H54 (cell line): ENCODE results near the gene GIT1.

Experiments used
- DNase-seq: peaks from one replicate; pipeline ENCODE4 v3.0.0; 2011; ENCODE audit warnings: low spot score, mixed read lengths; ENCODE audit not compliant: insufficient read length
- FAIRE-seq: peaks from 3 replicates; lab custom pipeline; 2011; peaks lifted over from hg19 to GRCh38; lab: Jason Lieb, UNC
- POLR2A ChIP-seq: IDR thresholded peaks from 2 replicates; pipeline ENCODE4 v1.6.1; 2011; ENCODE audit warnings: low read depth, mild to moderate bottlenecking, low read length

GIT1 gene

GRCh38 chr17:29583324-29584248 is 5.9 kb downstream of the GIT1 start:
- no peak for FAIRE-seq
- no peak for TF ChIP-seq POLR2A
- DNase-seq = no peak

GRCh38 chr17:29582772-29583171 is 6.7 kb downstream of the GIT1 start:
- no peak for DNase-seq
- no peak for FAIRE-seq
- no peak for TF ChIP-seq POLR2A

- TF ChIP-seq POLR2A = no peak
- FAIRE-seq (no peak), DNase-seq (no peak)
Measured at GRCh38 chr17:29582254-29582765, 7.1 kb downstream of the GIT1 start.

DNA sequence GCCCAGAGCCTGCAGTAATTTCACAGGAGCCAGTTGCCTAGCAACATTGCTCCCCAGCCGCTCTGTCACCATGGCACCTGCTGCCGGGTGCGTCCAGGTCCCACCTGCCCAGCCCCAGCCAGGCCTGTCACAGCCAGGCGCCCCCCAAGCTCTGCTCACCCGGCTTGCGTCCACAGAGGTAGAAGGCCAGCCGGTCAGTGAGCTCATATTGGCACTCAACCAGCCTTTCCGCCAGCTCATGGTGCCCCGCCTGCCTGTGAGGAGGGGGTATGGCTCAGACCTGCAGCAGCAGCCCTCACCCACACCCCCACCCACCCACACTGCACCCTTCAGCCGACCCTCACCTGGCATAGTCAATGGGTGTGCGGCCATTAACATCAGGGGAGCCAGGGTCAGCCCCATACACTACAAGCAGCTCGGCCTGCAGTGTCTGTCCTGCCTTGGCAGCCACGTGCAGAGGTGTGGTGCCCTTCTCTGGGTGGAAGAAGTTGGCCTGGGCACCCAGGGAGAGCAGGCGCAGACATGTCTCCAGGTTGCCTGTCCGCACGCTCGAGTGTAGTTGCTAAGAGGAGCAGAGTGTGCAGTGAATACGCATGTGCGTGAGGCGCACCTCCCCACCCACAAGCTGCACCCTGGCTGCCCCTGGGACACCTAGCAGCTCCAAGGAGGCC is 7.7 kb downstream of the GIT1 start:
- FAIRE-seq (no peak), DNase-seq (no peak)
- TF ChIP-seq POLR2A = no peak

DNA sequence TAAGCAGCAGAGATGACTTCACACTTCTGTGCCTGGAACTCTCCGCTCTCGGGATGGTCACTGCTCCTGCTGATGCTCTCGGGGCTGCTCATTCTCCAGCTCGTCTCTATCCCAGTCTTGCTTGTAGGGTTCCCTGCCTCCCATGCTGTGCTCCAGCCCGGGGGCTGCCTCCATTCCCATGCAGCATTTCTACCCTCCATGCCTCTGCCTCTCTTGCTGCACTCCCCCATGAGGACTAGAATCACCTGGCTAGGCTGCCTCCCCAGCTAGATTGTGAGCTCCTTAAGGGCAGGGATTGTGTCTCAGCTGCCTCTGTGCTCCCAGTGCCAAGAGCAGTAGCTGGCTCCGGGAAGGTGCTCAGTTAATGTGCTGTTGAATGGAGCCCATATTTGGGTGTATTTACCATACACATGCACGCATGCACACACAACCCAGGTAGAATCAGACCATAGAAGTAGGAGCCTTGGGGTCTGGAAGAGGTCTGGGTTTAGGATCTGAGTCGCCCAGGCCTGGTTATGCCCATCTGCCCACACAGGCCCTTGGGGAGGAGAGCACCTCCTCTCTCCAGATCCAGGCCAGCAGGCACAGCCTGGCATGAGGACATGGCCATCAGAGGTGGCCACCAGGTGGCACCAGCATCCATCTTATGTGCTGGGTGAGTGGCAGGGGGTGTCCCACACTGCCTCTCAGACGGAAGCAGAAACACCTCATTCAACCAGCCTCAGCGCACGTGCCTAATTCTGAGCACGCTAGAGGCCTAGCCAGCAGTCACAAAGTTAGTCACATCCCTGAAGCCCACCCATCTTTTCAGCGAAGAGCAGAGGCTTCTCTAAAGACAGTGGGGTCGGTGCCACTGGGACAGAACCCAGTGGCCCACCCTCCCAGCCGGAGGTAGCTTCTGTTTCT is 9.3 kb downstream of the GIT1 start:
- DNase-seq = peak; percentile 79
- no peak for TF ChIP-seq POLR2A
- FAIRE-seq = no peak

DNA sequence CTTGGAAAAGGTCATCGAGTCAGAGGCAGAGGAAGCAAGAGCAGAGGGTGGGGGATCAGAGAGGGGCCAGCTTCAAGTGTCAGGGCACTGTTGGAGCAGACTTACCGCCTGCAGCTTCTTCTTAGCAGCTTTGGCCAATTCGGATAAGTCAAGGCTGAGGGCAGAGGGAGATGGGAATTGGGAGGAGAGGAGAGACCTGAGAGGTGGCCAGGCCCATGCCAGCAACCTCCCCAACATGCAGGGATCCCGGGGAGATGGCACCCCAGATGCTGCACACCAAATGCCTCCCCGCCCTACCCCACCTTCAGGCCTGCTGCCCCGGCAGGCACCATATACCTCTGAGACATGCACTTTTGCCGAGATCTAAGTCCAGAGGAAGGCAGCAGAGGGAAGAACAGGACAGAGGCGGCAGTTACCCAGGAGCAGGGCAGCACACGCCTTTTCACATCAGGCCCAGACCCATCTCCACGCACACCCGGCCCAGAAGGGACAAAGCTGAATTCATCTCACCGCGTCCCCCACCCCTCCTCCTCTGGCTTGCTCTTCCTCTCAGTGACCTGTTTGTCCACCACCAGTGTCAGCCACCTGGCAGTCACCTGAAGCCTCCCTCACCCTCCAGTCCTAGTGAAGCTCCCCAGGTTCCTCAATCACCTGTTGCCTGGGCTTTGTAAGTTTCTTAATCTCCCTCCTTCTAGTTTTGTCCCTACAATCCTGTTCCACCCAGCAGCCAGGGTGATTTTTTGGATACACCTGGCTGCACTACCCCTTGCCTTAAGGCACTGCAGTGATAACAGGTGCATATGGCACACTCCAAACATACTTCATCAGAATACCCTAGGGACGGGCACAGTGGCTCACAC is 10.6 kb downstream of the GIT1 start:
- TF ChIP-seq POLR2A = no peak
- FAIRE-seq (no peak), DNase-seq (no peak)

DNA sequence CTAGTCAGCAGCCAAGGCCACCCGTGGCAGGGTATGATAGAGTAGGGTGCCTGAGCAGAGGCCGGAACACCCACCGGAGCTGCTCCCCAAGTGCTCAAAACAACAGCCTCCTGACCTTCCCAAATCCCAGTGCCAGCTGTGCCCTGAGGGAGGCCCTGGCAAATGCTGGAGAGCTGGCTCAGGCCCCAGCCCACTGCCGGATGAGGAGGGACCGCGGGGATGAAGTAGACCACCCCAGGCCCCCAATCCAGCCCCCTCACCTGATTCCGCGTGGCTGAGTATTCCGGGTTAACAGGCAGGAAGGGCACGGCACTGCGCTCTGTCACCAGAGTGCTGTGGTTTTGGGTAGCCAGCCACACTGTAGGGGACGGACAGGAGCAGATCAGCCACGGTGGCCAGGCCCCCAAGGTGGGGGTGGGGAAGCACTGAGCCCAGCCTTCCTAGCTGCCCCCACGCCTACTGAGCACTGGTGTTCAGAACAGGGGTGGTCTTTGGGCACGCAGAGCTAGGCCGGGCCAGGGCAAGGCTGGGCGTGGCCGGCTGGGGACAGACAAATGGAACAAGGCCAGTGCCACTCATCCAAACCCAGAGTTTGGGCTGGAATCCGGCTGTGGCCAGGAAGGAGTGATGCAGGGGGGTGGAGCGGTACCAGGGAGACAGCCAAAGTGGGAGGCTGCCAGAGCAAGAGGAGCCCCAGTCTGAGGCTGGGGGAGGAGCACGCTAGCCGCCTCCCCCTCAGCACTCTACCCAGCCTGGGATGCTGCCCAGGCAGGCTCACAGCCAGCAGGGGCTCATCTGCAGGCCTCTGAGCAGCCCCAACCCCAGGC is 11.8 kb downstream of the GIT1 start:
- TF ChIP-seq POLR2A = no peak
- FAIRE-seq (no peak), DNase-seq (no peak)

DNA sequence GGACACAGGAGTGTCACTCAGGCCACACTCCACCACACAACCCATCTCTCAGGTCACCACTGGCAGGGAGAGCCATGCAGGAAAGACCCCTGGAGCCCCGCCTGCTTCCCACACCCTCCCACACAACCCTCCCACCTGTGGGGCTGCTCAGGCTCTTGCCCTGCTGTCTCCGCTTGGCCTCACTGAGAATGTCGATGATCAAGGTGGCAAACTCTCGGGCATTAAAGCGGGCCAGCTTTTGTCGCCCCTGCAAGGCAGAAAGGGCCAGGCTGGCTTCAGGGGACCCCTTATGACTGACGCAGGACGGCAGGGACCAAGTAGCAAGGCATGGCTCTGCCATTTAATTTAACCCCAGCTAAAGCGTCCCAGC is 12.5 kb downstream of the GIT1 start:
- FAIRE-seq (no peak), DNase-seq (no peak)
- no peak for TF ChIP-seq POLR2A

- no peak for TF ChIP-seq POLR2A
- DNase-seq = no peak
- no peak for FAIRE-seq
Measured at GRCh38 chr17:29576214-29577000, 13.0 kb downstream of the GIT1 start.

- FAIRE-seq = no peak
- no peak for DNase-seq
- no peak for TF ChIP-seq POLR2A
Measured at GRCh38 chr17:29575511-29576213, 13.8 kb downstream of the GIT1 start.
